Measurements from ENCODE around the gene CCDC174.

The CCDC174 gene

DNA sequence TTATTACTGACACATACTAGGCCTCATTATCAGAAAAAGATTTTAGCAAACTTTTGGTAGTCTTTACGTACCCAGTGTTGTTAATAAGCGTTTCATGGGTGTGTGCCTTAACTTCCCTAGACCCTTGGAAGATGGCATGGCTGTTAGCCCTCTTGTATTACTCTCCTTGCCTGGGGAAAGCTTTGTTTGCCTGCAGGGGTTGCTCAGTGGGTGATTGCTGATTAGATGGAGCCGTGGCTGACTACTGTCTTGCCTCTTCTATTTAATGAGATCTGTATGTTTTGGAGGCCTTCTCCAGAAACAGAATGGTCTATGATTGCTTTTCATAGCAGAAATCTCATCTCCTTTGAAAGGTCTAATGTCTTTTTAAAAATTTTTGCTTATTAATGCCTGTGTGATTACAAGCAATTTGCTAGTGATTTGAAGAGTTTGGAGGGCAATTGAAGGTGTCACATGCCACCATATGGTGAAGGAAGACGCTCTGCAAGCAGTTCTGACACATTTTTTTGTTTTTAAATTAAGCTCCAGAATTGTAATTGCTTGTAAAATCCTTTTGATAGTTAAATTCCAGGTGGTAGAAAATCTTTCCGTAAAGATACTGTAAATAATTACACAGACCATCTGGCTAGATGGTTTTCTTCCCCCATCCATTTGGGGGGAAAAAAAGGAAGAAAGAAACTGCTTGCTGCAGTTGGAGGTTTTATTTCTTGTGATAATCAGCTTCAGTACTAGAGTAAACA is 12.0 kb downstream of the CCDC174 start:
- TF ChIP-seq TAF1 (IDR thresholded peaks at IDR 0.05; ENCODE audit: borderline replicate concordance, insufficient read depth, low read length) (no peak), FOXP2 (optimal IDR thresholded peaks at IDR 0.05; ENCODE audit: borderline replicate concordance, extremely low read depth, extremely low read length, insufficient read depth) (no peak), SIN3A (IDR thresholded peaks at IDR 0.05; ENCODE audit: borderline replicate concordance, insufficient read depth, low read length) (no peak), POLR2AphosphoS5 (IDR thresholded peaks at IDR 0.05; ENCODE audit: low read depth, low read length) (no peak)
- TF ChIP-seq, protein P1, sequence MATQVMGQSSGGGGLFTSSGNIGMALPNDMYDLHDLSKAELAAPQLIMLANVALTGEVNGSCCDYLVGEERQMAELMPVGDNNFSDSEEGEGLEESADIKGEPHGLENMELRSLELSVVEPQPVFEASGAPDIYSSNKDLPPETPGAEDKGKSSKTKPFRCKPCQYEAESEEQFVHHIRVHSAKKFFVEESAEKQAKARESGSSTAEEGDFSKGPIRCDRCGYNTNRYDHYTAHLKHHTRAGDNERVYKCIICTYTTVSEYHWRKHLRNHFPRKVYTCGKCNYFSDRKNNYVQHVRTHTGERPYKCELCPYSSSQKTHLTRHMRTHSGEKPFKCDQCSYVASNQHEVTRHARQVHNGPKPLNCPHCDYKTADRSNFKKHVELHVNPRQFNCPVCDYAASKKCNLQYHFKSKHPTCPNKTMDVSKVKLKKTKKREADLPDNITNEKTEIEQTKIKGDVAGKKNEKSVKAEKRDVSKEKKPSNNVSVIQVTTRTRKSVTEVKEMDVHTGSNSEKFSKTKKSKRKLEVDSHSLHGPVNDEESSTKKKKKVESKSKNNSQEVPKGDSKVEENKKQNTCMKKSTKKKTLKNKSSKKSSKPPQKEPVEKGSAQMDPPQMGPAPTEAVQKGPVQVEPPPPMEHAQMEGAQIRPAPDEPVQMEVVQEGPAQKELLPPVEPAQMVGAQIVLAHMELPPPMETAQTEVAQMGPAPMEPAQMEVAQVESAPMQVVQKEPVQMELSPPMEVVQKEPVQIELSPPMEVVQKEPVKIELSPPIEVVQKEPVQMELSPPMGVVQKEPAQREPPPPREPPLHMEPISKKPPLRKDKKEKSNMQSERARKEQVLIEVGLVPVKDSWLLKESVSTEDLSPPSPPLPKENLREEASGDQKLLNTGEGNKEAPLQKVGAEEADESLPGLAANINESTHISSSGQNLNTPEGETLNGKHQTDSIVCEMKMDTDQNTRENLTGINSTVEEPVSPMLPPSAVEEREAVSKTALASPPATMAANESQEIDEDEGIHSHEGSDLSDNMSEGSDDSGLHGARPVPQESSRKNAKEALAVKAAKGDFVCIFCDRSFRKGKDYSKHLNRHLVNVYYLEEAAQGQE (IDR thresholded peaks at IDR 0.05; ENCODE audit: insufficient read depth in 1 of 2, low read depth in 2 of 2, low read length in 2 of 2): no peak

DNA sequence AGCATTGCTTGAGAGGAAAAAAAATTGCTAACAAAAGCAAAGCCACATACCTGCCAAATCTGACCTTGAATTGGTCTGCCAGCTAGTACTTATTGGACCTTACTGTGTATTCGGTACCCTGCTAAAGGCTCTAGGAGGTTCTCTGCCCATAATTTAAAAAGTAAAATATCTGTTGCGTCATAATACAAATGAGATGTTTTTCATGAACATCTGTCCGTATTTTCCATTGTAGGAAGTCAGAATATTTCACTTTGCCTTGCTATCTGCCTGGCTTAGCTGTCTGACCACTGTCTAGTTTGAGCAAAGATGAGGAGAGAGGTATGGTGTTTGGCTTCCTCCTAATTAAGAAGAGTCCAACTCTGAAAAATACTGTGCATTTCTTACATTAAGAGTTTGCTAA is 12.6 kb downstream of the CCDC174 start:
- TF ChIP-seq, protein P1 (IDR thresholded peaks at IDR 0.05; ENCODE audit: insufficient read depth in 1 of 2, low read depth in 2 of 2, low read length in 2 of 2): no peak
- TF ChIP-seq TAF1 (IDR thresholded peaks at IDR 0.05; ENCODE audit: borderline replicate concordance, insufficient read depth, low read length) (no peak), SIN3A (IDR thresholded peaks at IDR 0.05; ENCODE audit: borderline replicate concordance, insufficient read depth, low read length) (no peak), POLR2AphosphoS5 (IDR thresholded peaks at IDR 0.05; ENCODE audit: low read depth, low read length) (no peak), FOXP2 (optimal IDR thresholded peaks at IDR 0.05; ENCODE audit: borderline replicate concordance, extremely low read depth, extremely low read length, insufficient read depth) (no peak)

DNA sequence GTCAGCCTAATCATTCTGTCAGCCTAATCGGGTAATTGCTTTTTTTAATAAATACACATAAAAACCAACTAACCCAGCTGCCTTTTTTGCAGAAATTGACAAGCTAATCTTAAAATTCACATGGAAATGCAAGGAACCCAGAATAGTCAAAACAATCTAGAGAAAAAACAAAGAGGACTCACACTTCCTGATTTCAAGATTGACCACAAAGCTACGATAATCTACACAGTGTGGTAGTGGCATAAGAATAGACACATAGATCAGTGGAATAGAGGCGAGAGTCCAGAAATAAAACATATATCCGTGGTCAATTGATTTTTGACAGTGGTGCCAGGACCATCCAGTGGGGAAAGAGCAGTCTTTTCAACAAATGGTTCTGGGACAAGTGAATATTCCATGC is 21.0 kb downstream of the CCDC174 start:
- TF ChIP-seq, protein P1 (IDR thresholded peaks at IDR 0.05; ENCODE audit: insufficient read depth in 1 of 2, low read depth in 2 of 2, low read length in 2 of 2): no peak
- TF ChIP-seq TAF1 (IDR thresholded peaks at IDR 0.05; ENCODE audit: borderline replicate concordance, insufficient read depth, low read length): no peak
- TF ChIP-seq FOXP2 (optimal IDR thresholded peaks at IDR 0.05; ENCODE audit: borderline replicate concordance, extremely low read depth, extremely low read length, insufficient read depth): no peak
- no peak for TF ChIP-seq SIN3A (IDR thresholded peaks at IDR 0.05; ENCODE audit: borderline replicate concordance, insufficient read depth, low read length)
- TF ChIP-seq POLR2AphosphoS5 (IDR thresholded peaks at IDR 0.05; ENCODE audit: low read depth, low read length): no peak

DNA sequence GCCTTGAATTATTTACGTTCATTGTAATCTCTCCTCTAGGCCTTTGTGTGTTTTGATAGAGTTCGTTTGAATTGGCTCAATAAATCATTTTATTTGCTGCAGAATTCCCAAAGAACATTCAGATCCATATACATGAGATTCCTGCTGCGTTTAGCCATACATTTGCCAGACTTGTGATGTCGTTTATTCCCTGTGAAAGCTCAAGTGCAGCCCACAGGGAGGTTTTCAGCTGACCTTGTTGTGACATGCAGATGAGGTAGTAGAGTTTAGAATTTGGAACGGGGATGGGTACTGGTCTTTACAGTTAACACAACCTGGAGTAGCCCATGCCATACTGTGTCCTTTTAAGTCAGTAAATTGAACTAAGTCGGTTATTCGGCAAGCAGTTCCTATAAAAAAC is 23.3 kb downstream of the CCDC174 start, which contains the start of gene C3orf20:
Gene C3orf20, plus strand, starts transcription at position 301 of the 400 bp plus-strand sequence. CDS start 7,573 bp downstream, outside the sequence.
- TF ChIP-seq SIN3A (IDR thresholded peaks at IDR 0.05; ENCODE audit: borderline replicate concordance, insufficient read depth, low read length) (no peak), TAF1 (IDR thresholded peaks at IDR 0.05; ENCODE audit: borderline replicate concordance, insufficient read depth, low read length) (no peak), POLR2AphosphoS5 (IDR thresholded peaks at IDR 0.05; ENCODE audit: low read depth, low read length) (no peak), FOXP2 (optimal IDR thresholded peaks at IDR 0.05; ENCODE audit: borderline replicate concordance, extremely low read depth, extremely low read length, insufficient read depth) (no peak)
- TF ChIP-seq, protein P1 (IDR thresholded peaks at IDR 0.05; ENCODE audit: insufficient read depth in 1 of 2, low read depth in 2 of 2, low read length in 2 of 2): no peak
